ENCODE measurements around the gene TOM1L2. TPM values are rescaled to one million over a fixed set of nuclear protein-coding genes. Genes with fewer than 3 reads are reported as not detected.

The TOM1L2 gene
- total and polyA plus RNA-seq, 2 of the 4 experiments (the other 2 are of a cell fraction), result 34.4 to 51.7 TPM

- H3K36me3 ChIP-seq (ENCODE audit: control insufficient read depth, insufficient read depth, low read length), result peaks cover 69% of the 10 kb centered on the region
- no peak overlapping the region for H3K4me3 ChIP-seq (ENCODE audit: insufficient read depth, low read depth, low read length)
- no peak for DNase-seq
- no peak overlapping the region for H3K27ac ChIP-seq (ENCODE audit: insufficient read depth, low read length)
- no TSS peak for BruUV-seq (replicated peaks)
- no peak overlapping the region for H3K4me2 ChIP-seq (ENCODE audit: low read depth, low read length)
- no peak overlapping the region for H2AFZ ChIP-seq (replicated peaks; ENCODE audit: low read length, poor library complexity)
- H2BK20ac ChIP-seq (ENCODE audit: low read depth, low read length), result no peak overlapping the region
- TF ChIP-seq MAFK (IDR thresholded peaks at IDR 0.05; ENCODE audit: low read depth, low read length) (no peak), NFE2L2 (IDR thresholded peaks at IDR 0.05; ENCODE audit: low read depth, low read length) (no peak), RAD21 (IDR thresholded peaks at IDR 0.05; ENCODE audit: low read length) (no peak), FOS (IDR thresholded peaks at IDR 0.05; ENCODE audit: low read depth, low read length) (no peak), RCOR1 (IDR thresholded peaks at IDR 0.05; ENCODE audit: insufficient replicate concordance, low read length) (no peak), CHD1 (IDR thresholded peaks at IDR 0.05; ENCODE audit: low read depth, low read length) (no peak), SMC3 (IDR thresholded peaks at IDR 0.05; ENCODE audit: low read depth, low read length) (no peak), USF2 (IDR thresholded peaks at IDR 0.05; ENCODE audit: low read depth, low read length) (no peak), RFX5 (IDR thresholded peaks at IDR 0.05; ENCODE audit: low read depth, low read length) (no peak), POLR2A (IDR thresholded peaks at IDR 0.05; ENCODE audit: low read depth, low read length) (no peak), MAZ (IDR thresholded peaks at IDR 0.05; ENCODE audit: borderline replicate concordance, low read depth, low read length) (no peak)
- no peak overlapping the region for H3K9ac ChIP-seq (ENCODE audit: low read depth, low read length)
- no peaks in the 10 kb centered on the region for H3K9me3 ChIP-seq (ENCODE audit: control insufficient read depth, insufficient read depth, low read length)
- WGBS, 2 experiments (ENCODE audit: extremely low coverage in 2 of 2, insufficient read length in 1 of 2), result 100% methylated on average over 3 of the region's 16 CpGs; no CpG with 5 or more reads in 1 of the 2 experiments
- CTCF ChIA-PET, result no interaction called here
- intact Hi-C loops (cut with micrococcal nuclease), result no loop called here
- H4K5ac ChIP-seq (ENCODE audit: low read depth, low read length), result no peak overlapping the region
- no peak overlapping the region for H4K91ac ChIP-seq (ENCODE audit: insufficient read depth, low read depth, low read length)
- H2BK15ac ChIP-seq (ENCODE audit: low read depth, low read length), result no peak overlapping the region
- H3K23ac ChIP-seq (ENCODE audit: low read depth, low read length), result no peak overlapping the region
- no peak overlapping the region for H4K8ac ChIP-seq (ENCODE audit: low read depth in 2 of 2, low read length in 2 of 2)
- no peak overlapping the region; the same call in 1 of the 2 replicates for H3K14ac ChIP-seq (replicated peaks; ENCODE audit: low read depth, low read length)
- H3K18ac ChIP-seq (ENCODE audit: low read depth, low read length), result no peak overlapping the region
- H3K4me1 ChIP-seq (ENCODE audit: control insufficient read depth, insufficient read depth, low read length), result no peaks in the 10 kb centered on the region
- no peak overlapping the region for H3K4ac ChIP-seq (ENCODE audit: low read depth, low read length)
- no peaks in the 10 kb centered on the region for H3K27me3 ChIP-seq (ENCODE audit: control insufficient read depth, insufficient read depth, low read length)
- no peaks in the 10 kb centered on the region for H3K9me1 ChIP-seq (ENCODE audit: insufficient read depth, low read length)
- peaks cover 17 to 80% of the 10 kb centered on the region in 2 experiments for H3K79me1 ChIP-seq (ENCODE audit: low read depth in 1 of 2, low read length in 2 of 2)
- H2AK9ac ChIP-seq (replicated peaks; ENCODE audit: low read depth, low read length, poor library complexity), result peak overlapping the region; percentile 65
- no peak overlapping the region for H2AK5ac ChIP-seq (ENCODE audit: low read depth, low read length)
- POLR2A ChIA-PET (ENCODE audit: unreplicated experiment), result no interaction called here
- H3K56ac ChIP-seq (ENCODE audit: extremely low read depth, insufficient read depth, low read length), result no peak overlapping the region
- H2BK120ac ChIP-seq (ENCODE audit: low read depth, low read length), result no peak overlapping the region
- in situ Hi-C loops (cut with MboI; ENCODE audit: low sequenced_read_pairs), result no loop called here
- no peak overlapping the region for H2BK5ac ChIP-seq (ENCODE audit: low read depth, low read length, poor library complexity, severe bottlenecking)
- H4K20me1 ChIP-seq (ENCODE audit: insufficient read depth, low read length), result peaks cover 61% of the 10 kb centered on the region
- dilution Hi-C loops (cut with HindIII; ENCODE audit: low sequenced_read_pairs, unreplicated experiment), result no loop called here
- no peak for ATAC-seq (ENCODE audit: low read depth)
These were observed 173.5 kb downstream of the TOM1L2 start for GRCh38 chr17:17798573-17799255.

Measured in IMR-90 (cell line).